ENCODE measurements around the gene RASGEF1C.

The RASGEF1C gene

GRCh38 chr5:180082633-180083420 is 126.2 kb downstream of the RASGEF1C start:
- H4K20me1 ChIP-seq (ENCODE audit: low read depth, low read length), result no peaks in the 10 kb centered on the region
- no peaks in the 10 kb centered on the region for H3F3A ChIP-seq (ENCODE audit: insufficient read depth)
- no peaks in the 10 kb centered on the region for H3K9me2 ChIP-seq (replicated peaks; ENCODE audit: insufficient read depth, low read length)
- no peak overlapping the region for H3K4me2 ChIP-seq (ENCODE audit: low read depth, low read length, poor library complexity, severe bottlenecking)
- TF ChIP-seq EZH2phosphoT487 (conservative IDR thresholded peaks at IDR 0.05; ENCODE audit: low read length) (no peak), CTCF (IDR thresholded peaks at IDR 0.05; ENCODE audit: insufficient read depth, low read length, poor library complexity, severe bottlenecking) (no peak)
- no peak overlapping the region for H3K4me3 ChIP-seq (ENCODE audit: insufficient read depth, low read length, poor library complexity, severe bottlenecking)
- no peaks in the 10 kb centered on the region for H3K36me3 ChIP-seq (ENCODE audit: low read length)
- H3K27me3 ChIP-seq (ENCODE audit: low read length), result no peaks in the 10 kb centered on the region
- no peak overlapping the region for H3K9ac ChIP-seq (ENCODE audit: low read length)
- no peaks in the 10 kb centered on the region for H3K79me2 ChIP-seq (ENCODE audit: insufficient read depth, low read length)
- H3K9me3 ChIP-seq (ENCODE audit: insufficient read depth, low read length), result no peaks in the 10 kb centered on the region
- H2AFZ ChIP-seq (ENCODE audit: low read depth, low read length, severe bottlenecking), result no peak overlapping the region
- H3K27ac ChIP-seq (ENCODE audit: low read depth, low read length), result no peak overlapping the region

GRCh38 chr5:180081481-180081880 is 127.5 kb downstream of the RASGEF1C start:
- no peaks in the 10 kb centered on the region for H3K36me3 ChIP-seq (ENCODE audit: low read length)
- H3F3A ChIP-seq (ENCODE audit: insufficient read depth), result no peaks in the 10 kb centered on the region
- H3K79me2 ChIP-seq (ENCODE audit: insufficient read depth, low read length), result no peaks in the 10 kb centered on the region
- H3K9ac ChIP-seq (ENCODE audit: low read length), result no peak overlapping the region
- H3K27me3 ChIP-seq (ENCODE audit: low read length), result no peaks in the 10 kb centered on the region
- H3K4me3 ChIP-seq (ENCODE audit: insufficient read depth, low read length, poor library complexity, severe bottlenecking), result no peak overlapping the region
- no peak overlapping the region for H3K27ac ChIP-seq (ENCODE audit: low read depth, low read length)
- no peaks in the 10 kb centered on the region for H4K20me1 ChIP-seq (ENCODE audit: low read depth, low read length)
- H2AFZ ChIP-seq (ENCODE audit: low read depth, low read length, severe bottlenecking), result no peak overlapping the region
- H3K9me3 ChIP-seq (ENCODE audit: insufficient read depth, low read length), result no peaks in the 10 kb centered on the region
- no peak overlapping the region for H3K4me2 ChIP-seq (ENCODE audit: low read depth, low read length, poor library complexity, severe bottlenecking)
- H3K9me2 ChIP-seq (replicated peaks; ENCODE audit: insufficient read depth, low read length), result no peaks in the 10 kb centered on the region
- TF ChIP-seq EZH2phosphoT487 (conservative IDR thresholded peaks at IDR 0.05; ENCODE audit: low read length) (no peak), CTCF (IDR thresholded peaks at IDR 0.05; ENCODE audit: insufficient read depth, low read length, poor library complexity, severe bottlenecking) (no peak)

GRCh38 chr5:180080486-180081280 is 128.3 kb downstream of the RASGEF1C start:
- no peaks in the 10 kb centered on the region for H3F3A ChIP-seq (ENCODE audit: insufficient read depth)
- no peaks in the 10 kb centered on the region for H3K27me3 ChIP-seq (ENCODE audit: low read length)
- no peaks in the 10 kb centered on the region for H3K9me3 ChIP-seq (ENCODE audit: insufficient read depth, low read length)
- no peak overlapping the region for H3K4me2 ChIP-seq (ENCODE audit: low read depth, low read length, poor library complexity, severe bottlenecking)
- H3K27ac ChIP-seq (ENCODE audit: low read depth, low read length), result no peak overlapping the region
- no peak overlapping the region for H2AFZ ChIP-seq (ENCODE audit: low read depth, low read length, severe bottlenecking)
- no peaks in the 10 kb centered on the region for H3K9me2 ChIP-seq (replicated peaks; ENCODE audit: insufficient read depth, low read length)
- no peaks in the 10 kb centered on the region for H3K36me3 ChIP-seq (ENCODE audit: low read length)
- H3K9ac ChIP-seq (ENCODE audit: low read length), result no peak overlapping the region
- H3K79me2 ChIP-seq (ENCODE audit: insufficient read depth, low read length), result no peaks in the 10 kb centered on the region
- H4K20me1 ChIP-seq (ENCODE audit: low read depth, low read length), result no peaks in the 10 kb centered on the region
- no peak for TF ChIP-seq EZH2phosphoT487 (conservative IDR thresholded peaks at IDR 0.05; ENCODE audit: low read length)
- no peak for TF ChIP-seq CTCF (IDR thresholded peaks at IDR 0.05; ENCODE audit: insufficient read depth, low read length, poor library complexity, severe bottlenecking)
- no peak overlapping the region for H3K4me3 ChIP-seq (ENCODE audit: insufficient read depth, low read length, poor library complexity, severe bottlenecking)
